ENCODE results near the gene TREML4.

Gene TREML4

GRCh38 chr6:41226752-41227151 is 1.4 kb upstream of the TREML4 start (continued):
- TF ChIP-seq WT1 (tag by site-specific recombination; IDR thresholded peaks at IDR 0.05) (peak; percentile 78), INSM2 (tag by site-specific recombination; IDR thresholded peaks at IDR 0.05) (peak; percentile 71), ZNF629 (tag by site-specific recombination; IDR thresholded peaks at IDR 0.05) (0 out of 2 replicates have a peak, but pooled peaks have one; percentile 28), SCRT1 (tag by site-specific recombination; IDR thresholded peaks at IDR 0.05; ENCODE audit: borderline replicate concordance) (no peak)
- TF ChIP-seq, protein P1, sequence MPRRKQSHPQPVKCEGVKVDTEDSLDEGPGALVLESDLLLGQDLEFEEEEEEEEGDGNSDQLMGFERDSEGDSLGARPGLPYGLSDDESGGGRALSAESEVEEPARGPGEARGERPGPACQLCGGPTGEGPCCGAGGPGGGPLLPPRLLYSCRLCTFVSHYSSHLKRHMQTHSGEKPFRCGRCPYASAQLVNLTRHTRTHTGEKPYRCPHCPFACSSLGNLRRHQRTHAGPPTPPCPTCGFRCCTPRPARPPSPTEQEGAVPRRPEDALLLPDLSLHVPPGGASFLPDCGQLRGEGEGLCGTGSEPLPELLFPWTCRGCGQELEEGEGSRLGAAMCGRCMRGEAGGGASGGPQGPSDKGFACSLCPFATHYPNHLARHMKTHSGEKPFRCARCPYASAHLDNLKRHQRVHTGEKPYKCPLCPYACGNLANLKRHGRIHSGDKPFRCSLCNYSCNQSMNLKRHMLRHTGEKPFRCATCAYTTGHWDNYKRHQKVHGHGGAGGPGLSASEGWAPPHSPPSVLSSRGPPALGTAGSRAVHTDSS (tag by site-specific recombination; IDR thresholded peaks at IDR 0.05): no peak

DNA sequence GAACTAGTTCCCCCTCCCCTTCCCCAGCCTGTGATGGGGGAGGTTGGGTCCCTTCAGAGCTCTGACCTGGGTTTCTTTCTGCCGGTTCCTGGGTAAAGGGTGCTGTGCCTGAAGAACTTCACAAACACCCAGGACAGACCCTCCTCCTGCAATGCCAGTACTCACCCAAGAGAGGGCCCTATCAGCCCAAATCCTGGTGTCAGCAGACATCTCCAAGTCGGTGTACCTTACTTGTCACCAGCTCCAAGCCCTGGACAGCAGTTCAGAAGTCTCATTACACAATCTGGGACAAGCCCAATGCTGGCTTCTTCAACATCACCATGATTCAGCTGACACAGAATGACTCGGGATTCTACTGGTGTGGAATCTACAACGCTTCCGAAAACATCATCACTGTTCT is 467 bp downstream of the TREML4 start:
- CTCF ChIA-PET: interaction anchor here (0.6 to 1.7 kb wide), 13 partner anchors 9 to 136 kb away, joined by 3 to 5 read pairs (median 3); no protein-coding TSS in a partner anchor
- Histone ChIP-seq H3K4me1 (ENCODE audit: control insufficient read depth, insufficient read depth, low read length) (peaks cover 5% of the 10 kb centered on the region; the same call in 1 of the 2 replicates), H3K4me3 (ENCODE audit: low read depth, low read length) (no peak overlapping the region), H3K9me3 (ENCODE audit: control insufficient read depth, insufficient read depth, low read depth, low read length) (no peaks in the 10 kb centered on the region), H3K36me3 (ENCODE audit: control insufficient read depth in 2 of 2, insufficient read depth in 1 of 2, low read length in 2 of 2) (no peaks in the 10 kb centered on the region), H3K27ac (ENCODE audit: extremely low read depth, low read depth, low read length) (no peak overlapping the region)
- TF ChIP-seq ZNF416 (tag by site-specific recombination; IDR thresholded peaks at IDR 0.05) (no peak), ZNF660 (tag by site-specific recombination; IDR thresholded peaks at IDR 0.05) (no peak), ZNF354C (tag by site-specific recombination; IDR thresholded peaks at IDR 0.05; ENCODE audit: borderline replicate concordance, low read depth) (no peak), ZNF560 (tag by site-specific recombination; IDR thresholded peaks at IDR 0.05; ENCODE audit: borderline replicate concordance) (no peak), ZNF138 (tag by site-specific recombination; IDR thresholded peaks at IDR 0.05; ENCODE audit: borderline replicate concordance) (no peak), ZNF211 (tag by site-specific recombination; IDR thresholded peaks at IDR 0.05; ENCODE audit: low read depth) (no peak), ZNF223 (tag by site-specific recombination; IDR thresholded peaks at IDR 0.05) (no peak), FEZF1 (tag by site-specific recombination; IDR thresholded peaks at IDR 0.05) (no peak), YY1 (tag by site-specific recombination; IDR thresholded peaks at IDR 0.05) (no peak), HOXC10 (CRISPR knock-in tag; IDR thresholded peaks at IDR 0.05) (no peak), ZNF10 (tag by site-specific recombination; IDR thresholded peaks at IDR 0.05) (no peak), RBAK (tag by site-specific recombination; IDR thresholded peaks at IDR 0.05) (no peak), GLI2 (tag by site-specific recombination; IDR thresholded peaks at IDR 0.05; ENCODE audit: borderline replicate concordance, low read depth) (no peak), ZNF768 (tag by site-specific recombination; IDR thresholded peaks at IDR 0.05) (no peak), ZBTB10 (tag by site-specific recombination; IDR thresholded peaks at IDR 0.05) (no peak), ZXDB (tag by site-specific recombination; IDR thresholded peaks at IDR 0.05) (no peak), ZNF155 (tag by site-specific recombination; IDR thresholded peaks at IDR 0.05) (no peak), ZNF664 (tag by site-specific recombination; IDR thresholded peaks at IDR 0.05) (no peak)
- TF ChIP-seq, protein P2, sequence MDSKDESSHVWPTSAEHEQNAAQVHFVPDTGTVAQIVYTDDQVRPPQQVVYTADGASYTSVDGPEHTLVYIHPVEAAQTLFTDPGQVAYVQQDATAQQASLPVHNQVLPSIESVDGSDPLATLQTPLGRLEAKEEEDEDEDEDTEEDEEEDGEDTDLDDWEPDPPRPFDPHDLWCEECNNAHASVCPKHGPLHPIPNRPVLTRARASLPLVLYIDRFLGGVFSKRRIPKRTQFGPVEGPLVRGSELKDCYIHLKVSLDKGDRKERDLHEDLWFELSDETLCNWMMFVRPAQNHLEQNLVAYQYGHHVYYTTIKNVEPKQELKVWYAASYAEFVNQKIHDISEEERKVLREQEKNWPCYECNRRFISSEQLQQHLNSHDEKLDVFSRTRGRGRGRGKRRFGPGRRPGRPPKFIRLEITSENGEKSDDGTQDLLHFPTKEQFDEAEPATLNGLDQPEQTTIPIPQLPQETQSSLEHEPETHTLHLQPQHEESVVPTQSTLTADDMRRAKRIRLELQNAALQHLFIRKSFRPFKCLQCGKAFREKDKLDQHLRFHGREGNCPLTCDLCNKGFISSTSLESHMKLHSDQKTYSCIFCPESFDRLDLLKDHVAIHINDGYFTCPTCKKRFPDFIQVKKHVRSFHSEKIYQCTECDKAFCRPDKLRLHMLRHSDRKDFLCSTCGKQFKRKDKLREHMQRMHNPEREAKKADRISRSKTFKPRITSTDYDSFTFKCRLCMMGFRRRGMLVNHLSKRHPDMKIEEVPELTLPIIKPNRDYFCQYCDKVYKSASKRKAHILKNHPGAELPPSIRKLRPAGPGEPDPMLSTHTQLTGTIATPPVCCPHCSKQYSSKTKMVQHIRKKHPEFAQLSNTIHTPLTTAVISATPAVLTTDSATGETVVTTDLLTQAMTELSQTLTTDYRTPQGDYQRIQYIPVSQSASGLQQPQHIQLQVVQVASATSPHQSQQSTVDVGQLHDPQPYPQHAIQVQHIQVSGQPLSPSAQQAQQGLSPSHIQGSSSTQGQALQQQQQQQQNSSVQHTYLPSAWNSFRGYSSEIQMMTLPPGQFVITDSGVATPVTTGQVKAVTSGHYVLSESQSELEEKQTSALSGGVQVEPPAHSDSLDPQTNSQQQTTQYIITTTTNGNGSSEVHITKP (tag by site-specific recombination; IDR thresholded peaks at IDR 0.05): no peak
- POLR2A ChIA-PET: interaction anchor here (0.7 kb wide), 1 partner anchor 92 kb away, joined by 3 read pairs; no protein-coding TSS in a partner anchor
